Activated naive CD4-positive, alpha-beta T cell treated with anti-CD3 and anti-CD28 coated beads, Interleukin-2, amount 50 U/mL, for 16 hours (primary cell): ENCODE measurements around the gene OSTC.
A peak's percentile ranks its signal among the peaks of the same experiment; 100 is the strongest.

Experiments
- DNase-seq: peaks from one replicate; pipeline ENCODE4 v3.0.0-alpha.2; 2020

Gene OSTC

DNA sequence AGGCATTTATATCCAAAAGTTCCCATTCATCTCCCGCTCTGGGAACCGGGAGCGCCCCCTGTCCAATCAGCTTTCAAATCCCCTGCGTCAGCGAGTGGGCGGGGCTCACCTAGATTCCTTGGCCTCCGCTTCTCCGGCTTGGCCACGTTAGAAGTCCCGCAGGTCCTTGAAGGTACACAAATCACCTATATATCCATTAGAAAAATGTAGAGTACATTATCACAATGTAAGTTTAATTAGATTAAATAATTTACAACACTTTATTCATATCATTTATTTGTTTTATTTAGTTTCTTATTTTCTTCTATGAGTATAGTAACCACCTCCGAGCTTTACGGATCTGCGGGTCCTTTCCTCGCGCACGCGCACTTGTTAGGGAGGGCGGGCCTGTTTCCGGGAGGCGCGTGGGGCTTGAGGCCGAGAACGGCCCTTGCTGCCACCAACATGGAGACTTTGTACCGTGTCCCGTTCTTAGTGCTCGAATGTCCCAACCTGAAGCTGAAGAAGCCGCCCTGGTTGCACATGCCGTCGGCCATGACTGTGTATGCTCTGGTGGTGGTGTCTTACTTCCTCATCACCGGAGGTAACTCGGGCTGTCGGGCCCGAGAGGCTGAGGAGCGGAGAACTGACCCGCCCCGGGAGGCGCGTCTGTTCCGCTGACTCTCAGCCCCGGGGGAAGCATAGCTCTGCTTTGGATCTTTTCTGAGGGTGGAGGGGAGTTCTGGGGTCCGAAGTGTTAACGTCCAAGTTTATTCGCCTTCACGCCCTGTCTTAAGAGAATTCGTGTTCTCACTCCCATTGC, at the start of gene OSTC:
TSS of gene OSTC (plus strand) at position 388 of the 802 bp plus-strand sequence. CDS start at position 445, 57 bp downstream.
- peak; percentile 93 for DNase-seq

DNA sequence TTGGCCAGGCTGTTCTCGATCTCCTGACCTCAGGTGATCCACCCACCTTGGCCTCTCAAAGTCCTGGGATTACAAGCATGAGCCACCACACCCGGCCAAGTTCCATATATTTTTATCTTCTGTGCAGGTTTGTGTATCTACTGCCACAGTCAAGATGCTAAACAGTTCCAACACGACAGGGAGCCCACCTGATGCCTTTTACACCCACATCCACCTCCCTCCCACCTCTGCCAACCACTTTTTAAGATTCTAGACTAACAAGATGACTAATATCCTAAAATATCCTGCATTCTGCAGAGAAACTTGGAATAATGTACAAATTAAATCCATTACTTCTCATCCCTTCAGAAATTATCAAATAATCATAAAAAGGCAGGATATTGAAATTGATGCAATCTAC, 49.3 kb upstream of the OSTC start:
- no peak for DNase-seq

DNA sequence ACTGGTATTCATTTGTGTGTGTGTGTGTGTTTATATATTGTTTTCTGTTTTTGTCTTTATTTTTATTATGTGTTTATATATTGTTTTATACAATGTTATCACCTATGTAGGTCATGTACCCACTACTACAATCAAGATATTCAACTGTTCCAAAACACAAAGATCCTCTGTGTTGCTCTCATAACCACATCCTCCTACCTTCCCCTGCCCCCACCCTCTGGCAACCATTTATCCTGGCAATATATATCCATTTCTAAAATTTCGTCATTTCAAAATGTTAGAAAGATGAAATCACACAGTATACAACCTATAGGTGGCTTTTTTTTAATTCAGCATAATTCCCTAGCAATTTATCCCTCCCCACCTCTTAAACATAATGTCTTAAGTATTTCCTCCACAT, 48.9 kb upstream of the OSTC start:
- no peak for DNase-seq

DNA sequence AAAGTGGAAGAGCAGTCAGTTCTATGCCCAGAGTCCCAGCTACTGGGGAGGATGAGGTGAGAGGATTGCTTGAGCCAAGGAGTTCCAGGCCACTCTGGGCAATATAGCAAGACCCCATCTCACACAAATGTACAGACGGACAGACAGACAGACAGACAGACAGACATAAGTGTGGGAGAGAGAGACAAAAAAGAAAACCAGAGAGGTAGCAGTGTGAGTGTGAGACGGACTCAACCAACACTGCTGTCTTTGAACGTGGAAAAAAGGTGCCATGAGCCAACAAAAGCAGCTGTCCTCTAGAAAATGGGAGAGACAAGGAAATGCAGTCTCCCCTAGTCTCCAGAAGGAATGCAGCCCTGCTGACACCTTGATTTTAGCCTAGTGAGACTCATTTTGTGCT, 48.2 kb upstream of the OSTC start:
- no peak for DNase-seq

DNA sequence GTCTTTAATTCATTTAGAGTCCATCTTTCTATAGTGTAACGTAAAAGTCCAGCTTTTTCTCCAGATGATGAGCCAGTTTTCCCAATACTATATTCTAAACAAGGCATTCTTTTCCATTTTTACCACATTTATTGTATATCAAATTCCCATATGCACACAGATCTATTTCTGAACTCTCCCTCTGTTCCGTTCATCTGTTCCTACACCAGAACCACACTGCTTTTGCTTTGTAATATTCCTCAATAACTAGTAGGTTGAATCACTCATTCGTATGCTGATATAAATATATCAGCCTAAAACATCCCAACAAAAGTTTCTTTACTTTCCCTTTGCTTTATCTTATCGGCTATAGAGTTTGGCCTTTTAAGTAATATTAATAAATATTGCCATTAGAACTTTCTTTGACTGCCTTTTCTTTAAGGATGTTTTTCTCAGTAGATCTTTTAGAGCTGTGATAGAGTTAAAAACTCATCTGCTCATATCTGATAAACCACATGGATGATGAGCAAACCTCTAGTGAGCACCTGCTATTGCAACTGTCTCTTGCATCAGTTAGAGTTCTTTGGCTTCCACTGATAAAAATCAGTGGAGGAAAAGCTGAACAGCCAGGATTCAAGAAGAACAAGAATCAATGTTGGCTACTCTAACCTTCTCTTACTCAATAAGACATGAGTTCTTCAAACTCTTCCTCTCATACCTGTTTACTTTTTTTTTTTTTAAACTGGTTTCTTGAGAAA, 43.2 kb upstream of the OSTC start:
- no peak for DNase-seq

DNA sequence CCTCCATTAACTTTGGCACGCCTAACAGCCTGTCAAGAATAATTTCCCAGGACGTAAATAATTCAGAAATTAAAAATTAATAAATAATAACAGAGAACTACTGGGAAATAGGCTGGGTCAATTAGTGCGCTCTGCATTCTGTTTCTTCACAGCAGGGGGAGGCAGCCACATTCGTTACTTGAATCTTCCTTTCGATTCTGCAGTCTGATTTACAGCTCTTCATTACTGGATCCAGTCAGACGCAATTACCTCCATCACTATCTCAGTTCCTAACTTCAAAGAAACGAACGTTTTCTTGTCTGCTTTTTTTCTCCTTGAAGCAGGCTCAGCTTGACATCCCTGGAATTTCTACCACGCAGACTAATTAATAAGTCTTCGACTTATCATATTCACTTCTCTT, 39.0 kb upstream of the OSTC start:
- DNase-seq, result no peak

DNA sequence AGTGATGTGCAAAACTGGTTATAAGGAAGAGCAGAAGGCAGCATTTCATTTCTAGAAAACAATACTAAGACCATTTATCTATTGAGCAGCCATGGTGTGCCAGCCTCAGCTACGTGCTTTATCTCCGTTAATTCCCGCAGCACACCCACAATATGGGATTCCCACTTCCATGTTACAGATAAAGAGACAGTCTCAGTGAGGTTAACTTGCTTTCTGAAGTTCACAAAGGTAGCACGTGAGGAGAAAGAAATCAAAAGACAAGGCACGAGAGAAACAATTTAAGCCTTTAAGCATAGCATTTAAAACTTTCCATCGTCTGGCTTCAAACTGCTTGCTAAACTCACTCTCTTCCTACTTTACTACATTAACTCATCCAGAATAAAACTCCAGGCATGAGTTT, 38.0 kb upstream of the OSTC start:
- DNase-seq, result no peak

DNA sequence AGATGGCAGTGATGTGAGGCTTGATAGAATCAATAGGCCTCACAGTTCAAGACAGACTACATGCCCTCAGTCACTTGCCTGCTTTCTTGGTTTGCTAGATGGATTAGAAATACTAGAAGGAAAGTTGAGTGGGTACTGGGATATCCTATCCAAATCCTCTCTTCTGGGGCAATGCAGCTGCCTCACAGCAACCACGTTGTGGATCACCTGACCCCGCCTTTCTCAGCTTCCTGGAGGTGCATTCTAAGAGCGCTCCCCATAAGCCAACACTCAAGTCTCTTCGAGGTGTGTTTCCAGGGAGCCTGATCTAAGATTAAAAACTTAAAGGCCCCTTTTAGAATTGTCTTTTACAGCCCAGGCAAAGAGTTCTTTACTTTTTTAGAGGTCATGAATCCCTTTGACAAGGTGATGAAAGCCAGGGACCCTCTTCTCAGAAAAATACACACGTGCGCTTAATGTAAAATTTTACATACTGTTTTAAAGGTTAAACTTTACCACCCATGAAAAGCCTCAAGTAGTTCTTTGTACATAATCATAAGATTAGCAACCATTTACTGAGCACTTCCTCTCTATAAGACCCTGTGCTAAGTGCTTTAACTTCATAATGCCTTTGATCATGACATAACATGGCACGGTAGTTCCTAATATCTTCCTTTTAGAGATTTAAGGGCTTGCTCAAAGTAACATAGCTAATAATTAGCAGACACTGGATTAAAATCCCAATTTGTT, 30.9 kb upstream of the OSTC start:
- peak; percentile 37 for DNase-seq

DNA sequence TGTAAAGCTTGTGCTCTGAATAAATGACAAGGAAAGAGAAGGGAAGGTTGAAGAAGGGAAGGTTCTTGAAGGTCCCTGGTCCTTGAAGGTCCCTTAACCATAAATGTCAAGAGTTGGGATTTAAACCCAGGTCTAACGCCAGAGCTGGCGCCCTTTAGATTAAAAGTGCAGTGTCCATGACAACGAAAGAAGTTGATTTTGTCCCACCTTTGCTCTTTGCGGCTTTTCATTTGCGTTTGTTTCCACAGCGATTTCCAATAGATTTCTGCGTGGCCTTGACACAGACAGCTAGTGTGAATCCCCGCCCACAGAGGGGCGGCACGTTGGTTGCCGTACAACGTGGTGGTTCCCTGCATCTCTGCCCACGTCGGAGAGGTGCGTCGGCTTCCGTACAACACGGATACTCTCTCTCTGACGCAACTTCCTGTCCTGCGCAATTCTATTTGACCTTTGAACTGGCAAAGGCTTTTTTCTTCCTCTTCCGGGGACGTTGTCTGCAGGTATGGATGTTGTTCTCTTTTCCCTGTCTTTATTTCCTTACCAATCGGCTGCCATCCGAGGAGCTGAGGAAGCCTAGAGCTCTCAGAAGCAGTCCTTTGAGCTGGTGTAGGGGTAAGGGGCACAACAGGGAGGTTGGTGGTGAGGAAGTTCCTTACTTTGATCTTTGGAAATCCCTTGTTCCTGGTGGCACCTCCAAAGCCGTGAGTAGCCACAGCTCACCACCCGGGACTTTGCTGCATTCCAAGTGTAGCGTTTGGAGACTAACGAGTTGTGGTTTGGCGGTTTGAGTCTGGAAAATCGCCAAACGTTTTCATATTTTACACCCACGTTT, 30.1 kb upstream of the OSTC start, which contains the start of gene RPL34:
TSS of gene RPL34 (plus strand) at position 476 of the 832 bp plus-strand sequence. CDS start 1,384 bp downstream, outside the sequence.
- peak; percentile 98 for DNase-seq

DNA sequence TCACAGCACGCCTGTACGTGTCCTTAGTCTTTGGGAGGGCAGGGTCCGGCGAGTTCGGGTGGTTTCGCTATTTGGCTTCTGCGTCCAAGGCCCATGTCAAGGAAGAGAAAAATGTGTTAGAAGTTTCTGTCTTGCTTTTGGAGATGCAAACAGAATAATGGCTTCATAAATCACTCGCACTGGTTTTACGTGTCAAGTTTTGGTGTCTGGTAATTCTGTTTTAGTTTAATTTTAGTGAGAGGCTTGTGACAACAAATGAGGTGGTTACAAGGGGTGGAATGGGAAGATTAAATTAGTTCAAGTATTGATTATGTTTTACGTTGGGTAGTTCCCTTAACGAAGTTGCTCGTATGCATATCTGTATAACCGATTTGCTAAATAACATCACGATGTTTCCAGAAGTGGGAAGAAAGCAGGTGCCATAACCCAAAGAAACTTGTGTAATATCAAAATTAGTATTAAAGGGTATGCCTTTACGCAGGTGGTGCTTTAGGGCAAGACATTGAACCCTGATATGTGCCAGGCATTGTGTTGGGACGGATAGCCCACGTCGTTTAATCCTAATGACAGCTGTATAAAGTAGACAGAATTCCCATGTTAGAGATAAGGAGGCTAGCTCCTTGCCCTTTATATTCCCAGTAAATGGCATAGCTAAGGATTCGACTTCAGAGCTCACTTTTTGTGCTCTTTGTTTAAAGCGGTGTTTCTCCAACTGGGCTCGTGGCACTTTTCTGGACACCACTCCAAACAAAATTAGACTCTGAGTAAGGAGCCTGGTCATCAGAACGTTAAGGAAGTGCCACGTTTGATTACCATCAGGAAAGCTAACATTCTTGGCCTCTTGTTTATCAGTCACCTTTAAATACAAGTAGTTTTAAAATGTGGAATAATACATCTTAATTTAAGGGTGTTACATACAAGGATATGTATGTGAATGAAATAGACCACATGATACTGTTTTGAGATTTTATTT, 29.2 kb upstream of the OSTC start:
- DNase-seq, result no peak

DNA sequence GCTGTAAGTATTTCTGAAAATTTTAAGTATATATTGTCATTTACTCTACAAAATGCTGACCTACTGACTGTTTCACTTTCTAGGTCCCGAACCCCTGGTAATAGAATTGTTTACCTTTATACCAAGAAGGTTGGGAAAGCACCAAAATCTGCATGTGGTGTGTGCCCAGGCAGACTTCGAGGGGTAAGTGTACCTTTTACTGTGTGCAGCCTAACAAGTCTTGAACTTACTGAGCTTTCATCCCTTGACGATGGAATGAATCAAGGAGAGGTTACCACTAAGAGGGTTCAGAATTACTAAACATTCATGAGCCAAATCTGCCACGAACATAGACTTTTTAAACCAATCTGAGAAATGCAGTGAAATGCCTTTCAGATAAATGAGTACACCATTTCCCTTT, 28.4 kb upstream of the OSTC start:
- DNase-seq, result no peak

DNA sequence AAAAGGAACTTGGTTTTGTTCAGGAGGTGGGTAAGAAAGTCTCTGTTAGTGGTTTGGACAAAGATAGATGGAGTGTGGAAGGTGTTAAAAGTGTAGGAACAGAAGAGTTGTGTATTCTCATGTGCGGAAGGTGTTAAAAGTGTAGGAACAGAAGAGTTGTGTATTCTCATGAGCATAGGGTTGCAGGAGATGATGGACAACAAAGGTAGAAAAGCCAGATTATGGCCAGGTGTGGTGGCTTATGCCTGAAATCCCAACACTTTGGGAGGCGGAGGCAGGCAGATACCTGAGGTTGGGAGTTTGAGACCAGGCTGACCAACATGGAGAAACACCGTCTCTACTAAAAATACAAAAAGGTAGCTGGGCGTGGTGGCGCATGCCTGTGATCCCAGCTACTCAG, 27.6 kb upstream of the OSTC start:
- no peak for DNase-seq

DNA sequence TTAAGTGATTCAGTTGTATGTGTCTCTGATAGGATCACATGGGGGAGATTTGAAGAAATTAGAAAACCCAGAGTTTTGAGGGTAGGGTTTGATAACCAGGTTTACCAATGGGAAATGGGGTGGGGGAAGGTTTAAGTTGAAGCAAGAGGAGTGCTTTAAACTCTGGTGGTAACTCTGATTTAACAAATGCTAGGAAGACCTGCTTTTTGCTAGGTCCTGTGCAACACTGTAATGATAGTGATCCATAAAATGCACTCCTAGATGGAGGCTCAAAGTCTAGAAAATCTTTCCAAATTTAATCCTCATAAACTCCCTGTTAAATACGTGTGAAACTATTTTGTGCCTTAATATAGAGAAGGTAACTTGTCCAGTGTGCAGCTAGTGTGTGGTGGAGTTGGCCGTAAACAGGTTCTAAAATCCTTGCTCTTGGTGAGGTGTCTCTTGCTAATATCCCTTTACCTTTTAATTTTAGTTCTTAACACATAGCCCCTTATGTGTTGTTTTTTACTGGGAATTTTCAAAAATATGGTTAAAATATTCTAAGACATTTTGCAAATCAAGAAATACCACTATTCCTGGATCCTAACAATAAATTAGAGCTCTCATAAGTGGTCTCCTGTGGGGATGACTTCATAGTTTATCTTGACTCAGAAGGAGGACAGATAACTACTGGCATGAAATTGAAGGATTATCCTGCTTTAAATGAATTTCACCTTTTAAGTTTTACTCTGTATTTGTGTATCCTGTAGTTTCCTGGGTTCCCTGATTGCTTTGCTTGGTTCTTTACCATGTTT, 25.9 kb upstream of the OSTC start:
- no peak for DNase-seq

DNA sequence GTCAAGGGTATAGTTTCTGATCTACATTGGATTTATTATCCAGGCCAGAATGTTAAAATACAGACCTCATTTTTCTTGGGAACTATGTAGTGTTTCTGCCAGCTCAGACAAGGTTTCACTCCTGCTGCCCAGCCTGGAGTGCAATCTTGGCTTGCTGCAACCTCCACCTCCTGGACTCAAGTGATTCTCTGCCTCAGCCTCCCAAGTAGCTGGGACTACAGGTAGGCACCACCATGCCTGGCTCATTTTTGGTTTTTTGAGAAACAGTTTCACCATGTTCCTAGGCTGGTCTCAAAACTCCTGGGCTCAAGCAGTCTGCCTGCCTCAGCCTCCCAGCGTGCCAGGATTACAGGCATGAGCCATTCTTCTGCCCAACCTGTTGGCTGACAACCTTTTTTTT, 24.3 kb upstream of the OSTC start:
- no peak for DNase-seq

DNA sequence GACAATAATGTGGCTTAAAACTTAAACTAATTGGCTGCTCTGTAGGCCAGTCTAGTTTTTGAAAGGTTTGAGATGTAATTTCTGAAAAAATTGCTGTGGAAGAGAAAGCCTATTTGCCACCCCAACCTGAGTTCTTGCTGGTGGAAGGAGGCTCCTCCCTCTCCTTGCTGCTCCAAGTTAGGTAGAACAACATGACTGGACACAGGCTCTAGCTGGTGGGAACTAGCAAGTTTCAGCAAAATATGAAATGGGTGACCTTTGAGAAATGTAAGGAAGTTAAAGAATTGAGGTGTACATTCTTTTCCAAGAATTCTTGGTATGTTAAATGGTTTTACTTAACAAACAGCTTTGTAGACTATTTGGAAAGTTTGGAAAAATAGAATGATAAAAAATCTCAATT, 22.0 kb upstream of the OSTC start:
- DNase-seq, result no peak

DNA sequence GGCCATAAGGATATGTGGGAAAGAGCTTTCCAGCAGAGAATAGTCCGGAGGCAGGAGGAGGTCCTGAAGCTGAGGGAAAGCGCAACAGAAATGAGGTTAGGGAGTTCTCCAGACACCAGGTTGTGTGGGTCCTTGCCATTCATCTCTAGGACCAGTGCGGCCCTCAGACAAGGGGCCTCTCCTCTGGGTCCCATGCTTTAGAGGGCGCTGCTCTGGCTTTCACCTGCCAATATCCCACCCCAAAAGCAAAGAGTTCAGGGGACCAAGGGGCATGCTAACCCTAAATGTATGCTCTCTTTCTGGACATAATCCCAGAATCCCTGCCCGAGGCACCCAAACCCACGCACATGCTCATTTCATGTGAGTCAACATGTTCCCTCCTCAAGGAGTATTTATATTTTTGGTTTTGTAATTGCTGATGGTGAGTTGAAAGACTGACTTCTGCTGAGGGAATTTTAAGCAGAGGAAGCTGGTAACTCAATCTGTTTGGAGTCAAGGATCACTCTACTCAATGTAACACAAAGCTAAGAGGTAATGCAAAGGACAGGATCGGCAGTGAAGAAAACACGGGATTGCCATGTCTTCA, 15.2 kb upstream of the OSTC start:
- DNase-seq, result no peak

DNA sequence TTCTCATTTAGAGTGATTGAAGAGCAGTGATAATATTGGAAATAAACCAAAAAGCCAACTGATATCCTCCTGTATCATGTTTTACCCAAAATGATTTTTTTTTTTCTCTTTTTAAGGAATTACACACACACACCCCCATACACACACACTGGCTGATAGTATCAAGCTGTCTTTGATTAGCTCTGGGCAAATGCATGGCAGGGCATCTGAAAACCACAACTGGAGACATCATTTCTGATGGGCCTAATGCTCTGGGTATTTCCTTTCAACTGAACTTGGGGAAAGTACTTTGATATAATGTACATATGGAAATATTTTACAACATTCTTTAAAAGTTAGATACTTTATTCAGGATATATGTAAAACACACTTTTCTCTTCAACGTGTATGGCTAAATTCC, 14.2 kb upstream of the OSTC start:
- no peak for DNase-seq

DNA sequence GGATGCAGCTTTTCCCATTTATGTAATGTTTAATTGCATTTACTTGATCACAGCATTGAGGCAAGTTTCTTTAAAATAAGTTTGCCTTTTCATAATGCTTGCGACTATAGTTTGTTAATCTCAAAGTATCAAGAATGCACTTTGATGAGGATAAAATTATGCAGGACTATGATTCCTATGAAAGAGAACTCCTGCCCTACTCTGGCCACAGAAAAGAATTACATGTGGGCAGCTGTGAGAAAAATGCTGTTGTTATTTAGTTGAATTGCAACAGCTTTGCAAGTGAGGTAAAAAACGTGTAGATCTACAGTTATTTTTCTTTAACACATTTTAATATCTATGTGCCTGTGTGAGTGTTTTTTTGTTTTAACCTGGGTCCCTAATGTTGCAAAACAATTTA, 12.5 kb upstream of the OSTC start:
- no peak for DNase-seq

DNA sequence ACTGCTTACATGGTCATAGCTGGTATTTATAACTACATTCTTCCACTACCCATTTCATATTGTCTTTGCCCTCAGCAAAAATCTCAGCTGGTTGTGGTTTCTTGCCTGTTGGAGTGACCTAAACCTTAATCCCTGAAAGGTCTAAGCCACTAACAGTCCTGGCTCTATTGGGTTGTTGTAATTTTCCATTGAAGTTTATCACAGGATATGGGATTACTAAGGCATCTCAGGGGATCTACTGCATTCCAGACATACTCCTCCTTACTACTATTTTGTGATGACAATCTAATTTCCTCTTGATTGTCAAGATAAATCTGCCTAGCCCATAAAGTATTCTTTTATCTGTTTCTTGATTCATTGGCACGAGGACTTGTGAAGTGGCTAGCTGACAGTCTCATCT, 6.2 kb upstream of the OSTC start:
- DNase-seq, result no peak

DNA sequence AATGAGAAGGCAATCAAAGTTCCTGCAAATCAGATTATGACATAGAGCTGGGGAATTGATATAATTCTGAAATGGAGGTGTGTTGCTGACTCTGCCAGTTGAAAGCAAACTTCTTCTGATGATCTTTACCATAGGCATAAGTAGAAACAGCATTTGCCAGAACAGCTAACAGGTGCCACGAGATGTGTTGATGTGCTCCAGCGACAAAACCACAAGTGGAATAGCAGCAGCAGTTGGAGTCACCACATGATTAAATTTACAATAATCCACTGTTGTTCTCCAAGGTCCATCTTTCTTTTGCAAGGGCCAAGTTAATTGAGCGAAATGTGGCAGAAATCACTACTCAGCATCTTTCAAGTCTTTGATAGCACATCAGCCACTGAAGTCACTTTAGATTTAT, 3.7 kb upstream of the OSTC start:
- no peak for DNase-seq
